Sigmoid colon (tissue), 7 donors: ENCODE results near the gene TSNAXIP1. TPM values are rescaled to one million over a fixed set of nuclear protein-coding genes. Genes with fewer than 3 reads are reported as not detected.
A peak's percentile ranks its signal among the peaks of the same experiment; 100 is the strongest.

Experiments used
- DNase-seq: peaks from one replicate; pipeline ENCODE4 v3.0.0-alpha.2; 2019
- H3K27ac ChIP-seq, 4 donors: fragments of 200-600 bp; sonication (generic); one replicate each; pipeline ENCODE4 v1.5.1; 2016 to 2019; ENCODE audit warnings: mild to moderate bottlenecking in 1 of 4
- H3K27me3 ChIP-seq, 3 donors: fragments of 200-600 bp; sonication (generic); one replicate each; pipeline ENCODE4 v1.5.1; 2019; ENCODE audit warnings: mild to moderate bottlenecking in 1 of 3
- H3K36me3 ChIP-seq, 4 donors: fragments of 200-600 bp; sonication (generic); one replicate each; pipeline ENCODE4 v1.5.1; 2016 to 2019
- H3K4me1 ChIP-seq, 4 donors: fragments of 200-600 bp; sonication (generic); one replicate each; pipeline ENCODE4 v1.5.1; 2017 to 2019
- H3K4me3 ChIP-seq, 4 donors: fragments of 200-600 bp; sonication (generic); one replicate each; pipeline ENCODE4 v1.5.1; 2017 to 2019; ENCODE audit warnings: mild to moderate bottlenecking in 2 of 4, moderate library complexity in 1 of 4
- H3K9me3 ChIP-seq, 4 donors: fragments of 200-600 bp in 3 of 4; sonication (generic) in 3 of 4; one replicate each; pipeline versions ENCODE4 v1.5.1 to v1.6.1; 2013 to 2019
- EP300 ChIP-seq, 4 donors: sonication (generic); formaldehyde crosslinking; IDR thresholded peaks; one replicate each; pipeline ENCODE4 v1.6.1; 2017; ENCODE audit warnings: antibody characterized with exemption in 4 of 4
- POLR2A ChIP-seq, 2 donors: fragments of 450-650 bp; IDR thresholded peaks; one replicate each; pipeline ENCODE4 v1.6.1; 2016; ENCODE audit warnings: antibody characterized with exemption in 2 of 2, mild to moderate bottlenecking in 2 of 2, moderate library complexity in 2 of 2
- POLR2AphosphoS5 ChIP-seq, 4 donors: sonication (generic); formaldehyde crosslinking; IDR thresholded peaks; one replicate each; pipeline ENCODE4 v1.6.1; 2017; ENCODE audit warnings: antibody characterized with exemption in 4 of 4
- WGBS, 2 donors: extraction: QIAGEN DNeasy Blood & Tissue Kit; methylation state at CpG; one replicate each; pipeline ENCODE4 v1.1.7; 2013; 5-methylcytosine and 5-hydroxymethylcytosine counted together
- intact Hi-C: fragments of 100-400 bp; cut with DNase I; formaldehyde crosslinking; loops from one replicate; pipeline ENCODE4 v1.15.1; 2023
- polyA plus RNA-seq, 3 donors: library from polyadenylated mRNA; stranded (reverse); fragments of 200-250 nt; gene quantifications; one replicate each; pipeline ENCODE4 v1.2.3, GENCODE V29; 2013
- total RNA-seq, 4 donors: library from RNA; depleted of rRNA; stranded (reverse); fragments of >200 nt; gene quantifications; one replicate each; pipeline ENCODE4 v1.1.0, GENCODE V29; 2016
- TF ChIP-seq, protein P1 (sequence below), 4 experiments: fragments of 450-650 bp in 3 of 4; fragments of 200-600 bp in 1 of 4; IDR thresholded peaks; one replicate each; pipeline ENCODE4 v1.5.1; 2016 to 2019; ENCODE audit warnings: antibody characterized with exemption in 4 of 4, mild to moderate bottlenecking in 3 of 4, moderate library complexity in 2 of 4
- donor health status: healthy with polysubstance abuse.
- donor health status: Bipolar disorder and iron deficiency.
- donor health status: healthy.

The TSNAXIP1 gene
- total and polyA plus RNA-seq, 7 donors, result 0.60 to 2.9 (median 1.4) TPM; not detected in 1

- TF ChIP-seq, protein P1, sequence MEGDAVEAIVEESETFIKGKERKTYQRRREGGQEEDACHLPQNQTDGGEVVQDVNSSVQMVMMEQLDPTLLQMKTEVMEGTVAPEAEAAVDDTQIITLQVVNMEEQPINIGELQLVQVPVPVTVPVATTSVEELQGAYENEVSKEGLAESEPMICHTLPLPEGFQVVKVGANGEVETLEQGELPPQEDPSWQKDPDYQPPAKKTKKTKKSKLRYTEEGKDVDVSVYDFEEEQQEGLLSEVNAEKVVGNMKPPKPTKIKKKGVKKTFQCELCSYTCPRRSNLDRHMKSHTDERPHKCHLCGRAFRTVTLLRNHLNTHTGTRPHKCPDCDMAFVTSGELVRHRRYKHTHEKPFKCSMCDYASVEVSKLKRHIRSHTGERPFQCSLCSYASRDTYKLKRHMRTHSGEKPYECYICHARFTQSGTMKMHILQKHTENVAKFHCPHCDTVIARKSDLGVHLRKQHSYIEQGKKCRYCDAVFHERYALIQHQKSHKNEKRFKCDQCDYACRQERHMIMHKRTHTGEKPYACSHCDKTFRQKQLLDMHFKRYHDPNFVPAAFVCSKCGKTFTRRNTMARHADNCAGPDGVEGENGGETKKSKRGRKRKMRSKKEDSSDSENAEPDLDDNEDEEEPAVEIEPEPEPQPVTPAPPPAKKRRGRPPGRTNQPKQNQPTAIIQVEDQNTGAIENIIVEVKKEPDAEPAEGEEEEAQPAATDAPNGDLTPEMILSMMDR (IDR thresholded peaks at IDR 0.05), result no peak
- TF ChIP-seq EP300 (IDR thresholded peaks at IDR 0.05) (no peak), POLR2AphosphoS5 (IDR thresholded peaks at IDR 0.05) (no peak), POLR2A (IDR thresholded peaks at IDR 0.05) (no peak)
- 91% methylated on average over 11 of the region's 11 CpGs for WGBS, 2 donors
- H3K9me3 ChIP-seq, result no peaks in the 10 kb centered on the region
- H3K27ac ChIP-seq, result peak overlapping the region in 3 of 4 donors; percentile 96 to 99 (median 99)
- H3K36me3 ChIP-seq, result no peaks in the 10 kb centered on the region
- no peaks in the 10 kb centered on the region for H3K27me3 ChIP-seq
- DNase-seq, result no peak
- peak overlapping the region in 3 of 4 donors; percentile 67 to 89 (median 88) for H3K4me3 ChIP-seq
- intact Hi-C loops, result loop anchor here (5.0 to 10.0 kb wide), 2 partner anchors 323 to 621 kb away; partner anchors contain the start of genes RIPOR1 and TMEM208
- peaks cover 0 to 57% (median 51%) of the 10 kb centered on the region in 4 donors for H3K4me1 ChIP-seq
Measured at GRCh38 chr16:67848118-67848517, 41.4 kb downstream of the TSNAXIP1 start.

GRCh38 chr16:67853670-67854069 is 47.0 kb downstream of the TSNAXIP1 start:
- intact Hi-C loops, result no loop called here
- H3K9me3 ChIP-seq, result no peaks in the 10 kb centered on the region
- 94 to 95% methylated on average over 3 of the region's 3 CpGs for WGBS, 2 donors
- H3K4me1 ChIP-seq, result peaks cover 0 to 42% (median 35%) of the 10 kb centered on the region in 4 donors
- H3K27me3 ChIP-seq, result no peaks in the 10 kb centered on the region
- no peak overlapping the region for H3K27ac ChIP-seq
- TF ChIP-seq POLR2AphosphoS5 (IDR thresholded peaks at IDR 0.05) (no peak), POLR2A (IDR thresholded peaks at IDR 0.05) (no peak), EP300 (IDR thresholded peaks at IDR 0.05) (no peak)
- TF ChIP-seq, protein P1 (IDR thresholded peaks at IDR 0.05), result no peak
- no peaks in the 10 kb centered on the region for H3K36me3 ChIP-seq
- H3K4me3 ChIP-seq, result no peak overlapping the region
- no peak for DNase-seq

DNA sequence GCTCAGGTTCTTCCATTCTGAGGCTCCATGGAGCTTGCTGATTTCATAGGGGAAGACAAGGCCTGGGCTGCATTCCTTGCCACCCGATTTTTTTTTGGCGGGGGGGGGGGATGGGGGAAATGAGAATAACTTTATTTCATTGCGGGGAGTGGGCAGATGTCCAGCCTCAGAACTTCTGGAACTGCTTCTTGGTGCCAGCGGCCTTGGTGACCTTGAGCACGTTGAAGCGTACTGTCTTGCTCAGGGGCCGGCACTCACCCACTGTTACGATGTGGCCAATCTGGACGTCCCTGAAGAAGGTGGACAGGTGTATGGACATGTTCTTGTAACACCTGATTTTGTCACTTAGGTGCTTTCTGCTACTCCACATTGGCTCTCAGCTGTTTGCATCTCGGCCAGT is 49.1 kb downstream of the TSNAXIP1 start:
- DNase-seq, result no peak
- Histone ChIP-seq H3K36me3 (peaks cover 0 to 6% (median 0%) of the 10 kb centered on the region in 4 donors), H3K9me3 (no peaks in the 10 kb centered on the region), H3K4me1 (peaks cover 0 to 39% (median 29%) of the 10 kb centered on the region in 4 donors), H3K27me3 (no peaks in the 10 kb centered on the region), H3K4me3 (no peak overlapping the region), H3K27ac (no peak overlapping the region)
- 81 to 87% methylated on average over 10 of the region's 10 CpGs for whole genome bisulfite sequencing, 2 donors
- intact Hi-C loops, result no loop called here
- TF ChIP-seq POLR2AphosphoS5 (IDR thresholded peaks at IDR 0.05) (no peak), POLR2A (IDR thresholded peaks at IDR 0.05) (no peak), EP300 (IDR thresholded peaks at IDR 0.05) (no peak)
- TF ChIP-seq, protein P1 (IDR thresholded peaks at IDR 0.05), result no peak

DNA sequence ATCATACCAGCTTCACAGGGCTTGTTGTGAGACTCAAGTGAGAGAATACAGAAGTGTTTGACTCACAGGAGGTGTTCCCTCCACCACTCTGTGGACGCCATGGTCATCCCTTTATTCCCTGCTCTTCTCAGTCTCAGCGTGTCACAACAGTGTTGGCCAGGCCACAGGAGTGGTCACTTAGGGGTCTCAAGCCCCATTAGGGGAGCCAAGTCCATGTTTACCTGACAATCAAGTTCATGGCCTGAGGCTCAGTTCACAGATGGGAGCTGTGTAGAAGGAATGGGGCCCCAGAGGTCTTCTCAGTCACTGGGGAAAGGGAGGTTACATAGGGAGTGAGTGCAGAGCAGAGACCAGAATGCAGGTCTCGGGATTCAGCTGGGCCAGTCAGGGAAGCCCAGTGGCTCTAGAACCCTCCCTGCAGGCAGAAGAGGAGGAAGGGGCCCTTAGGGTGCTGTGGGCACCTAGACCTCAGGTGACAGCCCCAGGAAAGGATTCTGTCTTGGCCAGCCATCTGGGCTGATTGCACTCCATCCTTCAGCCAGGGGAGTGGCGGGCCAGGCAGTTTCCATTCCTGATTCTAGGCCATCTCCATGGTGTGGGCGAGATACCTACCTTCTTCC is 50.3 kb downstream of the TSNAXIP1 start:
- 86 to 92% methylated on average over 5 of the region's 5 CpGs for WGBS, 2 donors
- no peaks in the 10 kb centered on the region for H3K27me3 ChIP-seq
- intact Hi-C loops, result no loop called here
- H3K9me3 ChIP-seq, result no peaks in the 10 kb centered on the region
- no peak for TF ChIP-seq POLR2AphosphoS5 (IDR thresholded peaks at IDR 0.05)
- no peak for TF ChIP-seq POLR2A (IDR thresholded peaks at IDR 0.05)
- TF ChIP-seq, protein P1 (IDR thresholded peaks at IDR 0.05), result no peak
- no peak for TF ChIP-seq EP300 (IDR thresholded peaks at IDR 0.05)
- H3K36me3 ChIP-seq, result peaks cover 0 to 13% (median 0%) of the 10 kb centered on the region in 4 donors
- H3K4me3 ChIP-seq, result no peak overlapping the region
- peaks cover 0 to 44% (median 32%) of the 10 kb centered on the region in 4 donors for H3K4me1 ChIP-seq
- H3K27ac ChIP-seq, result peak overlapping the region; percentile 10 to 65 (median 50)
- DNase-seq, result no peak
